ENCODE results near the gene RIBC2. TPM values are rescaled to one million over a fixed set of nuclear protein-coding genes. Genes with fewer than 3 reads are reported as not detected.

RIBC2 gene
- total RNA-seq, 4 donors from 2014 or later: not detected

DNA sequence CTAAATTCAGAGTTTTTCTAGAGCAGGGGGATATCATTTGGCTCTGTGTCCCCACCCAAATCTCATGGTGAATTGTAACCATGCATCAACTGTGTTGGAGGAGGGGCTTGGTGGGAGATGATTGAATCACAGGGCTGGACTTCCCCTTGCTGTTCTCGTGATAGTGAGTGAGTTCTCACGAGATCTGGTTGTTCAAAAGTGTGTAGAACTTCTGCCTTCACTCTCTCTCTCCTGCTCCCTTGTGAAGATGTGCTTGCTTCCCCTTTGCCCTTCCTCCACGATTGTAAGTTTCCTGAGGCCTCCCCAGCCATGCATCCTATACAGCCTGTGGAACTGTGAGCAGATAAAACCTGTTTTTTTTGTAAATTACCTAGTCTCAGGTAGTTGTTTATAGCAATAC, 67.2 kb downstream of the RIBC2 start:
- Histone ChIP-seq H3K27me3 (peaks cover 0 to 4% (median 0%) of the 10 kb centered on the region in 4 donors), H3K4me1 (peaks cover 0 to 9% (median 7%) of the 10 kb centered on the region in 4 donors), H3K27ac (replicated peaks in 1 of 4) (no peak overlapping the region), H3K36me3 (no peaks in the 10 kb centered on the region), H3K9me3 (no peaks in the 10 kb centered on the region), H3K4me3 (no peak overlapping the region)
- TF ChIP-seq CTCF (IDR thresholded peaks at IDR 0.05) (no peak), EP300 (IDR thresholded peaks at IDR 0.05) (no peak), POLR2AphosphoS5 (IDR thresholded peaks at IDR 0.05) (no peak), POLR2A (IDR thresholded peaks at IDR 0.05; ENCODE audit: low read depth) (no peak)
- DNase-seq (ENCODE audit: extremely low spot score): no peak
- WGBS: 73% methylated on average over 3 of the region's 3 CpGs
- intact Hi-C loops (cut with DNase I): no loop called here

DNA sequence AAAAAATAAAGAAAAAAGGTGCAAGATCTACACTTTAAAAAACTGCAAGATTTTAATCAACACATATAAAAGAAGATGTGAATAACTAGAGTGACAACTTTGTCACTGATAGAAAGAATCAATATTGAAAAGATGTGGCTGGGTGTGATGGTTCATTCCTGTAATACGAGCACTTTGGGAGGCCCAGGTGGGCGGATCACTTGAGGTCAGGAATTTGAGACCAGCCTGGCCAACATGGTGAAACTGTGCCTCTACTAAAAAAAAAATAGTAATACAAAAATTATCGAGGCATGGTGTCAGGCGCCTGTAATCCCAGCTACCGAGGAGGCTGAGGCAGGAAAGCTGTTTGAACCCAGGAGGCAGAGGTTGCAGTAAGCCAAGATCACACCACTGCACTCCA, 68.2 kb downstream of the RIBC2 start:
- Histone ChIP-seq H3K4me1 (peaks cover 0 to 5% (median 0%) of the 10 kb centered on the region in 4 donors), H3K4me3 (no peak overlapping the region), H3K36me3 (no peaks in the 10 kb centered on the region), H3K9me3 (no peaks in the 10 kb centered on the region), H3K27me3 (peaks cover 0 to 4% (median 0%) of the 10 kb centered on the region in 4 donors), H3K27ac (replicated peaks in 1 of 4) (no peak overlapping the region)
- intact Hi-C loops (cut with DNase I): no loop called here
- TF ChIP-seq CTCF (IDR thresholded peaks at IDR 0.05) (no peak), POLR2A (IDR thresholded peaks at IDR 0.05; ENCODE audit: low read depth) (no peak)
- WGBS: 86% methylated on average over 5 of the region's 5 CpGs
- no peak for DNase-seq (ENCODE audit: extremely low spot score)

Other genes with a start within 250 kb of the RIBC2 start
- gene NUP50, start 249.8 kb upstream of the RIBC2 start, total RNA-seq: 10 to 100 TPM; 22.7 to 40.3 (median 30.0) TPM
- gene KIAA0930, start 172.8 kb upstream of the RIBC2 start, total RNA-seq: 10 to 100 TPM; 31.6 to 67.1 (median 46.8) TPM
- gene UPK3A, start 128.7 kb upstream of the RIBC2 start, total RNA-seq: not detected
- gene FAM118A, start 103.8 kb upstream of the RIBC2 start, total RNA-seq: 10 to 100 TPM; 24.4 to 45.8 (median 32.1) TPM
- under 1 TPM in 1 of 4 donors, not detected in 3; 0.13 TPM for gene SMC1B, start 94 bp upstream of the RIBC2 start, total RNA-seq
- gene FBLN1, start 89.2 kb downstream of the RIBC2 start, total RNA-seq: 100 to 1,000 TPM; 355 to 534 (median 417) TPM